WTC11 (cell line): Measurements from ENCODE around the gene STK17B. TPM values are rescaled to one million over a fixed set of nuclear protein-coding genes. Genes with fewer than 3 reads are reported as not detected.

Source experiments
- ATAC-seq: fragments of 200-7000 bp; cut with Tn5 transposase; 2 replicates; pipeline ENCODE4 v1.10.0; 2021; ENCODE audit warnings: mild to moderate bottlenecking, moderate library complexity
- CTCF ChIA-PET: fragments of 300-600 bp; sonication (Branson Sonifier 250); formaldehyde crosslinking; loops from one replicate; lab custom pipeline; 2021; ENCODE audit warnings: antibody characterized with exemption; lab: Charles Lee
- POLR2A ChIA-PET: fragments of 350-600 bp; sonication (Branson Sonifier 250); formaldehyde crosslinking; loops from one replicate; lab custom pipeline; 2021; ENCODE audit warnings: antibody characterized with exemption; lab: Charles Lee
- DNase-seq: peaks from one replicate; pipeline ENCODE4 v3.0.0; 2021; ENCODE audit warnings: low spot score
- H3K27ac Mint-ChIP-seq: 2 replicates; pipeline ENCODE4 v1.8.0; 2021; ENCODE audit warnings: mixed read lengths
- H3K27me3 Mint-ChIP-seq: 2 replicates; pipeline ENCODE4 v1.8.0; 2021; ENCODE audit warnings: low read depth, mild to moderate bottlenecking, moderate library complexity, mixed read lengths
- H3K36me3 Mint-ChIP-seq: 2 replicates; pipeline ENCODE4 v1.8.0; 2021; ENCODE audit warnings: mixed read lengths
- H3K4me1 Mint-ChIP-seq: 2 replicates; pipeline ENCODE4 v1.8.0; 2022; ENCODE audit warnings: mixed read lengths
- H3K4me3 Mint-ChIP-seq: 2 replicates; pipeline ENCODE4 v1.8.0; 2021; ENCODE audit warnings: mild to moderate bottlenecking, moderate library complexity, mixed read lengths
- H3K9me3 Mint-ChIP-seq: 2 replicates; pipeline ENCODE4 v1.8.0; 2021; ENCODE audit warnings: mixed read lengths
- ATF1 ChIP-seq: sonication (generic); formaldehyde crosslinking; IDR thresholded peaks from 2 replicates; pipeline ENCODE4 v1.8.1; 2023; ENCODE audit warnings: mild to moderate bottlenecking, moderate library complexity, missing genetic modification reagents
- ATF2 ChIP-seq: sonication (generic); formaldehyde crosslinking; IDR thresholded peaks from 2 replicates; pipeline ENCODE4 v1.8.1; 2022; ENCODE audit warnings: low read depth, missing genetic modification reagents, borderline replicate concordance
- GABPB1 ChIP-seq: sonication (generic); formaldehyde crosslinking; IDR thresholded peaks from 2 replicates; pipeline ENCODE4 v1.8.1; 2023; ENCODE audit warnings: mild to moderate bottlenecking, missing genetic modification reagents
- GTF2I ChIP-seq: fragments of 250-450 bp; sonication (Bioruptor Pico); conservative IDR thresholded peaks from 2 replicates; pipeline ENCODE4 v1.4.0; 2021; ENCODE audit warnings: mild to moderate bottlenecking
- JUN ChIP-seq: sonication (generic); formaldehyde crosslinking; IDR thresholded peaks from 2 replicates; pipeline ENCODE4 v1.8.0; 2023; ENCODE audit warnings: mild to moderate bottlenecking, missing genetic modification reagents
- NR3C1 ChIP-seq: sonication (generic); formaldehyde crosslinking; conservative IDR thresholded peaks from 2 replicates; pipeline ENCODE4 v1.8.1; 2023; ENCODE audit warnings: low read depth, mild to moderate bottlenecking, missing genetic modification reagents
- SOX15 ChIP-seq: fragments of 250-450 bp; sonication (Bioruptor Pico); IDR thresholded peaks from 2 replicates; pipeline ENCODE4 v1.9.0; 2021; ENCODE audit warnings: mild to moderate bottlenecking
- TEAD4 ChIP-seq: sonication (generic); formaldehyde crosslinking; IDR thresholded peaks from 2 replicates; pipeline ENCODE4 v1.8.0; 2022; ENCODE audit warnings: mild to moderate bottlenecking, missing genetic modification reagents
- ZBTB21 ChIP-seq: sonication (generic); formaldehyde crosslinking; IDR thresholded peaks from 2 replicates; pipeline ENCODE4 v1.8.1; 2023; ENCODE audit warnings: mild to moderate bottlenecking, missing genetic modification reagents, borderline replicate concordance
- ZNF121 ChIP-seq: sonication (generic); formaldehyde crosslinking; IDR thresholded peaks from 2 replicates; pipeline ENCODE4 v1.8.0; 2023; ENCODE audit warnings: missing genetic modification reagents
- ZNF138 ChIP-seq: sonication (generic); formaldehyde crosslinking; conservative IDR thresholded peaks from 2 replicates; pipeline ENCODE4 v1.8.1; 2022; ENCODE audit warnings: mild to moderate bottlenecking, moderate library complexity, missing genetic modification reagents
- ZNF219 ChIP-seq: sonication (generic); formaldehyde crosslinking; IDR thresholded peaks from 2 replicates; pipeline ENCODE4 v1.8.0; 2023; ENCODE audit warnings: missing genetic modification reagents, mild to moderate bottlenecking, borderline replicate concordance
- total RNA-seq: library from RNA; stranded (reverse); gene quantifications from 3 replicates; pipeline ENCODE4 v1.2.3, GENCODE V29; 2021
- TF ChIP-seq, protein P1 (sequence below): sonication (generic); formaldehyde crosslinking; IDR thresholded peaks from 2 replicates; pipeline ENCODE4 v1.8.0; 2022; ENCODE audit warnings: mild to moderate bottlenecking, missing genetic modification reagents
- TF ChIP-seq, protein P2 (sequence below): sonication (generic); formaldehyde crosslinking; IDR thresholded peaks from 2 replicates; pipeline ENCODE4 v1.8.1; 2023; ENCODE audit warnings: mild to moderate bottlenecking, missing genetic modification reagents, moderate library complexity
- TF ChIP-seq, protein P3 (sequence below): fragments of 250-450 bp; sonication (Bioruptor Pico); IDR thresholded peaks from 2 replicates; pipeline ENCODE4 v1.8.0; 2021; ENCODE audit warnings: mild to moderate bottlenecking
- TF ChIP-seq, protein P4 (sequence below): fragments of 250-450 bp; sonication (Bioruptor Pico); IDR thresholded peaks from 2 replicates; pipeline ENCODE4 v1.9.0; 2021; ENCODE audit warnings: moderate library complexity, mild to moderate bottlenecking, inconsistent platforms, borderline replicate concordance
- TF ChIP-seq, protein P5 (sequence below): fragments of 250-450 bp; sonication (Bioruptor Pico); conservative IDR thresholded peaks from 2 replicates; pipeline ENCODE4 v1.9.0; 2021; ENCODE audit warnings: mild to moderate bottlenecking
- TF ChIP-seq, protein P6 (sequence below): sonication (generic); formaldehyde crosslinking; IDR thresholded peaks from 2 replicates; pipeline ENCODE4 v1.8.1; 2023; ENCODE audit warnings: mild to moderate bottlenecking, moderate library complexity, missing genetic modification reagents

Gene STK17B
- total RNA-seq, 1 experiment from 2014 or later, result 11.8 TPM

GRCh38 chr2:196086517-196087368, 84.6 kb downstream of the STK17B start:
- TF ChIP-seq, protein P1, sequence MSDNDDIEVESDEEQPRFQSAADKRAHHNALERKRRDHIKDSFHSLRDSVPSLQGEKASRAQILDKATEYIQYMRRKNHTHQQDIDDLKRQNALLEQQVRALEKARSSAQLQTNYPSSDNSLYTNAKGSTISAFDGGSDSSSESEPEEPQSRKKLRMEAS (CRISPR knock-in tag), result no peak
- TF ChIP-seq, protein P2, sequence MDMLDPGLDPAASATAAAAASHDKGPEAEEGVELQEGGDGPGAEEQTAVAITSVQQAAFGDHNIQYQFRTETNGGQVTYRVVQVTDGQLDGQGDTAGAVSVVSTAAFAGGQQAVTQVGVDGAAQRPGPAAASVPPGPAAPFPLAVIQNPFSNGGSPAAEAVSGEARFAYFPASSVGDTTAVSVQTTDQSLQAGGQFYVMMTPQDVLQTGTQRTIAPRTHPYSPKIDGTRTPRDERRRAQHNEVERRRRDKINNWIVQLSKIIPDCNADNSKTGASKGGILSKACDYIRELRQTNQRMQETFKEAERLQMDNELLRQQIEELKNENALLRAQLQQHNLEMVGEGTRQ (CRISPR knock-in tag), result no peak
- TF ChIP-seq NR3C1 (CRISPR knock-in tag) (no peak), ATF1 (no peak), ZNF121 (CRISPR knock-in tag) (no peak), ATF2 (no peak), TEAD4 (CRISPR knock-in tag) (no peak), ZBTB21 (CRISPR knock-in tag) (no peak), ZNF138 (no peak), SOX15 (CRISPR knock-in tag) (no peak), ZNF219 (CRISPR knock-in tag) (no peak), GABPB1 (no peak), JUN (CRISPR knock-in tag) (no peak), GTF2I (CRISPR knock-in tag) (no peak)
- TF ChIP-seq, protein P3, sequence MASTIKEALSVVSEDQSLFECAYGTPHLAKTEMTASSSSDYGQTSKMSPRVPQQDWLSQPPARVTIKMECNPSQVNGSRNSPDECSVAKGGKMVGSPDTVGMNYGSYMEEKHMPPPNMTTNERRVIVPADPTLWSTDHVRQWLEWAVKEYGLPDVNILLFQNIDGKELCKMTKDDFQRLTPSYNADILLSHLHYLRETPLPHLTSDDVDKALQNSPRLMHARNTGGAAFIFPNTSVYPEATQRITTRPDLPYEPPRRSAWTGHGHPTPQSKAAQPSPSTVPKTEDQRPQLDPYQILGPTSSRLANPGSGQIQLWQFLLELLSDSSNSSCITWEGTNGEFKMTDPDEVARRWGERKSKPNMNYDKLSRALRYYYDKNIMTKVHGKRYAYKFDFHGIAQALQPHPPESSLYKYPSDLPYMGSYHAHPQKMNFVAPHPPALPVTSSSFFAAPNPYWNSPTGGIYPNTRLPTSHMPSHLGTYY (CRISPR knock-in tag), result no peak
- TF ChIP-seq, protein P4, sequence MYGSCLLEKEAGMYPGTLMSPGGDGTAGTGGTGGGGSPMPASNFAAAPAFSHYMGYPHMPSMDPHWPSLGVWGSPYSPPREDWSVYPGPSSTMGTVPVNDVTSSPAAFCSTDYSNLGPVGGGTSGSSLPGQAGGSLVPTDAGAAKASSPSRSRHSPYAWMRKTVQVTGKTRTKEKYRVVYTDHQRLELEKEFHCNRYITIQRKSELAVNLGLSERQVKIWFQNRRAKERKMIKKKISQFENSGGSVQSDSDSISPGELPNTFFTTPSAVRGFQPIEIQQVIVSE (CRISPR knock-in tag), result no peak
- TF ChIP-seq, protein P5, sequence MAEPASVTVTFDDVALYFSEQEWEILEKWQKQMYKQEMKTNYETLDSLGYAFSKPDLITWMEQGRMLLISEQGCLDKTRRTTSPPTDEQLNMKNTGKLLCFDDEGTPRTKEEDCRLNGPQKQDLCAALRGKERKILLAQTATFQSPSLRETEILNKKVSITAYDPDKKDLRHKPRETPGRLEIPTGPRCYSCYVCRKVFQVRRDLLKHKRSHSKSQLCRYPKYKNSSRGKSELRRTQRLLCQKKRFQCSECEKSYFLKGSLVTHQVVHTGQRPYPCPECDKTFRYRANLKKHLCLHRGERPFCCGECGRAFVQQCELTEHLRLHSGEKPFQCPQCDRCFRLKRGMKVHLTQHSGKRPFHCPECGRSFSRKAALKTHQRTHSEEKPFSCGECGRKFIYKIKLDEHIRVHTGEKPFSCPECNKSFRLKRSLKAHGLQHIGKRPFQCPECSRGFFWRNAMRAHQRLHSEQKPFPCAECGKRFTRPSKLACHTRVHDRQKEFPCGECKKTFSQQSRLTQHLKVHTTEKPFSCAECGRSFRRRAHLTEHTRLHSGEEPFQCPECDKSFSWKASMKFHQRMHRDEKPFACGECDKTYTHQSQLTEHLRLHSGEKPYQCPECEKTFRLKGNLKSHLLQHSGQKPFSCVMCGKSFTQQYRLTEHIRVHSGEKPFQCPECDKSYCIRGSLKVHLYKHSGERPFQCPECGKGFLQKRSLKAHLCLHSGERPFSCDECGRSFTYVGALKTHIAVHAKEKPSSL (CRISPR knock-in tag), result no peak
- TF ChIP-seq, protein P6, sequence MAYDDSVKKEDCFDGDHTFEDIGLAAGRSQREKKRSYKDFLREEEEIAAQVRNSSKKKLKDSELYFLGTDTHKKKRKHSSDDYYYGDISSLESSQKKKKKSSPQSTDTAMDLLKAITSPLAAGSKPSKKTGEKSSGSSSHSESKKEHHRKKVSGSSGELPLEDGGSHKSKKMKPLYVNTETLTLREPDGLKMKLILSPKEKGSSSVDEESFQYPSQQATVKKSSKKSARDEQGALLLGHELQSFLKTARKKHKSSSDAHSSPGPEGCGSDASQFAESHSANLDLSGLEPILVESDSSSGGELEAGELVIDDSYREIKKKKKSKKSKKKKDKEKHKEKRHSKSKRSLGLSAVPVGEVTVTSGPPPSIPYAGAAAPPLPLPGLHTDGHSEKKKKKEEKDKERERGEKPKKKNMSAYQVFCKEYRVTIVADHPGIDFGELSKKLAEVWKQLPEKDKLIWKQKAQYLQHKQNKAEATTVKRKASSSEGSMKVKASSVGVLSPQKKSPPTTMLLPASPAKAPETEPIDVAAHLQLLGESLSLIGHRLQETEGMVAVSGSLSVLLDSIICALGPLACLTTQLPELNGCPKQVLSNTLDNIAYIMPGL (CRISPR knock-in tag), result no peak
- Mint-ChIP-seq H3K9me3 (peaks cover 57% of the 10 kb centered on the region), H3K4me1 (no peaks in the 10 kb centered on the region), H3K27me3 (no peaks in the 10 kb centered on the region; the same call in 1 of the 2 replicates), H3K4me3 (no peak overlapping the region), H3K36me3 (peaks cover 42% of the 10 kb centered on the region), H3K27ac (no peak overlapping the region)
- ChIA-PET POLR2A (no interaction called here), CTCF (interaction anchor here (1.2 kb wide), 1 partner anchor 18 kb away, joined by 5 read pairs; the partner anchor contains the start of gene DNAH7)
- ATAC-seq (no peak), DNase-seq (no peak)
